Liver (tissue), 9 donors: ENCODE measurements around the gene SIGLEC9. TPM values are rescaled to one million over a fixed set of nuclear protein-coding genes. Genes with fewer than 3 reads are reported as not detected.

Experiments
- DNase-seq: peaks from one replicate; pipeline ENCODE4 v3.0.0-alpha.2; 2017; ENCODE audit warnings: low spot score
- H3K27ac ChIP-seq, 2 donors: one replicate each; pipeline ENCODE4 v1.7.0; 2013; ENCODE audit warnings: inconsistent platforms in 2 of 2, low read length in 2 of 2, control low read depth in 1 of 2, low read depth in 1 of 2, mild to moderate bottlenecking in 1 of 2
- H3K27me3 ChIP-seq, 4 donors: one replicate each; pipeline versions ENCODE4 v1.6.1 to v1.7.0; 2013; ENCODE audit warnings: low read length in 3 of 4, inconsistent platforms in 1 of 4, mild to moderate bottlenecking in 1 of 4, moderate library complexity in 1 of 4; ENCODE audit not compliant: control insufficient read depth in 4 of 4, insufficient read depth in 4 of 4
- H3K36me3 ChIP-seq, 4 donors: one replicate each; pipeline versions ENCODE4 v1.6.1 to v1.7.0; 2013; ENCODE audit warnings: low read length in 3 of 4, mild to moderate bottlenecking in 3 of 4, low read depth in 1 of 4, moderate library complexity in 1 of 4; ENCODE audit not compliant: control insufficient read depth in 4 of 4, insufficient read depth in 3 of 4
- H3K4me1 ChIP-seq, 4 donors: one replicate each; pipeline versions ENCODE4 v1.6.1 to v1.7.0; 2013; ENCODE audit warnings: low read length in 3 of 4, mild to moderate bottlenecking in 3 of 4, moderate library complexity in 1 of 4; ENCODE audit not compliant: control insufficient read depth in 4 of 4, insufficient read depth in 4 of 4
- H3K4me3 ChIP-seq, 3 donors: one replicate each; pipeline versions ENCODE4 v1.6.1 to v1.7.0; 2013; ENCODE audit warnings: low read length in 3 of 3, control low read depth in 1 of 3, low read depth in 1 of 3, mild to moderate bottlenecking in 1 of 3
- H3K9ac ChIP-seq, 2 donors: one replicate each; pipeline ENCODE4 v1.7.0; 2013; ENCODE audit warnings: low read length in 2 of 2, mild to moderate bottlenecking in 2 of 2, moderate library complexity in 2 of 2, control low read depth in 1 of 2, low read depth in 1 of 2
- H3K9me3 ChIP-seq, 4 donors: one replicate each; pipeline versions ENCODE4 v1.6.1 to v1.7.0; 2013; ENCODE audit warnings: low read length in 3 of 4; ENCODE audit not compliant: control insufficient read depth in 4 of 4
- CTCF ChIP-seq: fragments of 150-350 bp; IDR thresholded peaks from 2 replicates; pipeline ENCODE4 v1.5.1; 2017; ENCODE audit warnings: improper control_type of control experiment, low read depth, low read length; ENCODE audit not compliant: missing input control
- EGR1 ChIP-seq, 2 donors: IDR thresholded peaks; 2 replicates each; pipeline ENCODE4 v1.6.1; 2016 to 2018; ENCODE audit warnings: antibody characterized with exemption in 2 of 2, low read depth in 2 of 2
- FOXA1 ChIP-seq: IDR thresholded peaks from 2 replicates; pipeline ENCODE4 v1.6.1; 2016; ENCODE audit warnings: antibody characterized with exemption
- FOXA2 ChIP-seq: IDR thresholded peaks from 2 replicates; pipeline ENCODE4 v1.6.1; 2016; ENCODE audit warnings: antibody characterized with exemption
- GABPA ChIP-seq, 2 donors: IDR thresholded peaks in 1 of 2; conservative IDR thresholded peaks in 1 of 2; 2 replicates each; pipeline ENCODE4 v1.6.1; 2016; ENCODE audit warnings: antibody characterized with exemption in 2 of 2, mild to moderate bottlenecking in 1 of 2, moderate library complexity in 1 of 2
- HNF4A ChIP-seq, 2 donors: conservative IDR thresholded peaks; 2 replicates each; pipeline ENCODE4 v1.6.1; 2016; ENCODE audit warnings: antibody characterized with exemption in 2 of 2, mild to moderate bottlenecking in 2 of 2
- HNF4G ChIP-seq: IDR thresholded peaks from 2 replicates; pipeline ENCODE4 v1.6.1; 2016; ENCODE audit warnings: antibody characterized with exemption
- JUND ChIP-seq, 2 donors: IDR thresholded peaks; 2 replicates each; pipeline ENCODE4 v1.6.1; 2016; ENCODE audit warnings: antibody characterized with exemption in 2 of 2
- NR2F2 ChIP-seq: IDR thresholded peaks from 2 replicates; pipeline ENCODE4 v1.6.1; 2016; ENCODE audit warnings: antibody characterized with exemption
- RAD21 ChIP-seq, 2 donors: IDR thresholded peaks; 2 replicates each; pipeline ENCODE4 v1.6.1; 2016; ENCODE audit warnings: antibody characterized with exemption in 2 of 2, mild to moderate bottlenecking in 2 of 2
- RXRA ChIP-seq, 2 donors: IDR thresholded peaks; 2 replicates each; pipeline ENCODE4 v1.6.1; 2017 to 2018; ENCODE audit warnings: antibody characterized with exemption in 2 of 2, mild to moderate bottlenecking in 1 of 2
- SP1 ChIP-seq: IDR thresholded peaks from 2 replicates; pipeline ENCODE4 v1.6.1; 2018; ENCODE audit warnings: antibody characterized with exemption, mild to moderate bottlenecking
- TAF1 ChIP-seq: conservative IDR thresholded peaks from 2 replicates; pipeline ENCODE4 v1.6.1; 2016; ENCODE audit warnings: antibody characterized with exemption, mild to moderate bottlenecking
- ZBTB33 ChIP-seq: IDR thresholded peaks from 2 replicates; pipeline ENCODE4 v1.6.1; 2016; ENCODE audit warnings: antibody characterized with exemption
- WGBS: extraction: QIAGEN DNeasy Blood & Tissue Kit; methylation state at CpG from one replicate; pipeline ENCODE4 v1.1.7; 2013; 5-methylcytosine and 5-hydroxymethylcytosine counted together
- polyA plus RNA-seq, 2 donors: library from polyadenylated mRNA; stranded (reverse) in 1 of 2; unstranded in 1 of 2; fragments of 200-250 nt in 1 of 2; fragments of >200 nt in 1 of 2; fragmentation: Nextera tagmentation in 1 of 2; extraction: Ambion mirVana in 1 of 2; gene quantifications; one replicate each; pipeline versions ENCODE4 v1.2.1 to v1.2.3, GENCODE V29; 2013 to 2015
- total RNA-seq, 2 donors: library from RNA; depleted of rRNA; stranded (reverse); fragments of >200 nt; gene quantifications; one replicate each; pipeline ENCODE4 v1.2.3, GENCODE V29; 2014
- TF ChIP-seq, protein P1 (sequence below): IDR thresholded peaks from 2 replicates; pipeline ENCODE4 v1.6.1; 2016; ENCODE audit warnings: antibody characterized with exemption, mild to moderate bottlenecking
- TF ChIP-seq, protein P2 (sequence below): IDR thresholded peaks from 2 replicates; pipeline ENCODE4 v1.6.1; 2016; ENCODE audit warnings: antibody characterized with exemption
- TF ChIP-seq, protein P3 (sequence below): IDR thresholded peaks from 2 replicates; pipeline ENCODE4 v1.6.1; 2016; ENCODE audit warnings: antibody characterized with exemption
- donor health status: healthy.
- donor health status: healthy.
- donor health status: healthy.
- donor health status: healthy.
- donor health status: healthy.

The SIGLEC9 gene
- total and polyA plus RNA-seq, 4 donors, result 3.0 to 5.4 (median 4.4) TPM

DNA sequence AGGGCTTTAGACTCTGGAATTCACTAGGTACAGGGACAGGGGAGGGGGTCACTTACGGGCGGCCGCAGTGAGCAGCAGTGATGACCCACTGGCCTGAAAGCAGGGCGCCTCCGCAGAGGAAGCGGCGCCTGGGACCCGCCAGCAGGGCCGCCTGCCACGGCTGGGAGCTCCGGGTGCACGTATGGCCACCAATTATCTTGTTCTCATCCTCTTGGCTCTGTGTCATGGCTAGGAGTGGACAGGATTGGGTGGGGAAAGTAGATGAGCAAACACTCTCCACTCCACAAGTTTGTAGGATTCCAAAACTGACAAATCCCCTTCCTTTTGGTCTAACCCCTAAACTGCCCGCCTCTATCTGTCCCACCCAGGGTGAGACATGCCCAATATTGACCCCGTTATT lies 43.2 kb upstream of the SIGLEC9 start:
- Histone ChIP-seq H3K4me1 (no peaks in the 10 kb centered on the region), H3K27ac (no peak overlapping the region), H3K9ac (no peak overlapping the region), H3K4me3 (no peak overlapping the region), H3K36me3 (no peaks in the 10 kb centered on the region), H3K27me3 (peaks cover 0 to 5% (median 0%) of the 10 kb centered on the region in 4 donors), H3K9me3 (no peaks in the 10 kb centered on the region)
- WGBS, result 88% methylated on average over 14 of the region's 14 CpGs
- no peak for TF ChIP-seq RAD21 (IDR thresholded peaks at IDR 0.05)
- TF ChIP-seq SP1, result no peak
- no peak for TF ChIP-seq JUND (IDR thresholded peaks at IDR 0.05)
- TF ChIP-seq CTCF, result no peak
- no peak for DNase-seq

DNA sequence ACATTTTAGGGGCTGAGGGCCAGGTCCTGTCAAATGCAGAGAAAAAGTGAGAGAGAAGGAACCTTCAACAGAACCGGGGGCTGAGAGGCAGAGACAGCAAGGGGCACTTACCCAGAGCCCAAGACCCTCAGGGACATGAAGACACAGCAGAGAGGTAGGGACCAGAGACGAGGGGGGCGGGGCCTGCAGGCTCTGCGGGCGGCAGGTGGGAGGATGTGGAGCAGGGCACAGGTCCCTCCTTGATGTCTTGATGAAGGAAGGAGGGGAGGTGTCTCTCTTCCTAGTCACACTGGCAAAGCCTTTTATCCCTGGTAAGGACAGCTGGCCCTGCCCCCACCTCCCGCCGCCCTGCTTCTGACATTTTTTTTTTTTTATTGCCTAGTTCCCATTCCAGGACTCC lies 42.1 kb upstream of the SIGLEC9 start, which contains the start of gene KLK14:
KLK14 (minus strand) TSS at position 277 of the 400 bp plus-strand sequence; CDS start at position 4, 273 bp downstream.
- no peaks in the 10 kb centered on the region for H3K4me1 ChIP-seq
- no peak within 1 kb of the TSS for H3K4me3 ChIP-seq
- peaks cover 0 to 5% (median 0%) of the 10 kb centered on the region in 4 donors for H3K27me3 ChIP-seq
- no peaks in the 10 kb centered on the region for H3K36me3 ChIP-seq
- no peak for TF ChIP-seq FOXA1
- no peak for TF ChIP-seq ZBTB33
- no peak for TF ChIP-seq TAF1
- no peak for TF ChIP-seq JUND (IDR thresholded peaks at IDR 0.05)
- no peak for TF ChIP-seq FOXA2
- no peak for TF ChIP-seq NR2F2
- no peak for TF ChIP-seq HNF4G
- TF ChIP-seq SP1, result no peak
- TF ChIP-seq HNF4A (conservative IDR thresholded peaks at IDR 0.05), result no peak
- TF ChIP-seq RXRA (IDR thresholded peaks at IDR 0.05), result no peak
- TF ChIP-seq, protein P1, sequence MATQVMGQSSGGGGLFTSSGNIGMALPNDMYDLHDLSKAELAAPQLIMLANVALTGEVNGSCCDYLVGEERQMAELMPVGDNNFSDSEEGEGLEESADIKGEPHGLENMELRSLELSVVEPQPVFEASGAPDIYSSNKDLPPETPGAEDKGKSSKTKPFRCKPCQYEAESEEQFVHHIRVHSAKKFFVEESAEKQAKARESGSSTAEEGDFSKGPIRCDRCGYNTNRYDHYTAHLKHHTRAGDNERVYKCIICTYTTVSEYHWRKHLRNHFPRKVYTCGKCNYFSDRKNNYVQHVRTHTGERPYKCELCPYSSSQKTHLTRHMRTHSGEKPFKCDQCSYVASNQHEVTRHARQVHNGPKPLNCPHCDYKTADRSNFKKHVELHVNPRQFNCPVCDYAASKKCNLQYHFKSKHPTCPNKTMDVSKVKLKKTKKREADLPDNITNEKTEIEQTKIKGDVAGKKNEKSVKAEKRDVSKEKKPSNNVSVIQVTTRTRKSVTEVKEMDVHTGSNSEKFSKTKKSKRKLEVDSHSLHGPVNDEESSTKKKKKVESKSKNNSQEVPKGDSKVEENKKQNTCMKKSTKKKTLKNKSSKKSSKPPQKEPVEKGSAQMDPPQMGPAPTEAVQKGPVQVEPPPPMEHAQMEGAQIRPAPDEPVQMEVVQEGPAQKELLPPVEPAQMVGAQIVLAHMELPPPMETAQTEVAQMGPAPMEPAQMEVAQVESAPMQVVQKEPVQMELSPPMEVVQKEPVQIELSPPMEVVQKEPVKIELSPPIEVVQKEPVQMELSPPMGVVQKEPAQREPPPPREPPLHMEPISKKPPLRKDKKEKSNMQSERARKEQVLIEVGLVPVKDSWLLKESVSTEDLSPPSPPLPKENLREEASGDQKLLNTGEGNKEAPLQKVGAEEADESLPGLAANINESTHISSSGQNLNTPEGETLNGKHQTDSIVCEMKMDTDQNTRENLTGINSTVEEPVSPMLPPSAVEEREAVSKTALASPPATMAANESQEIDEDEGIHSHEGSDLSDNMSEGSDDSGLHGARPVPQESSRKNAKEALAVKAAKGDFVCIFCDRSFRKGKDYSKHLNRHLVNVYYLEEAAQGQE, result no peak
- TF ChIP-seq GABPA (IDR thresholded peaks at IDR 0.05 in 1 of 2, conservative IDR thresholded peaks at IDR 0.05 in 1 of 2), result no peak
- no peak for TF ChIP-seq RAD21 (IDR thresholded peaks at IDR 0.05)
- no peak for TF ChIP-seq EGR1 (IDR thresholded peaks at IDR 0.05; ENCODE audit: low read depth in 2 of 2)
- TF ChIP-seq, protein P2, sequence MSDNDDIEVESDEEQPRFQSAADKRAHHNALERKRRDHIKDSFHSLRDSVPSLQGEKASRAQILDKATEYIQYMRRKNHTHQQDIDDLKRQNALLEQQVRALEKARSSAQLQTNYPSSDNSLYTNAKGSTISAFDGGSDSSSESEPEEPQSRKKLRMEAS, result no peak
- TF ChIP-seq, protein P3, sequence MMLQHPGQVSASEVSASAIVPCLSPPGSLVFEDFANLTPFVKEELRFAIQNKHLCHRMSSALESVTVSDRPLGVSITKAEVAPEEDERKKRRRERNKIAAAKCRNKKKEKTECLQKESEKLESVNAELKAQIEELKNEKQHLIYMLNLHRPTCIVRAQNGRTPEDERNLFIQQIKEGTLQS, result no peak
- no peak for TF ChIP-seq CTCF
- WGBS, result 37% methylated on average over 7 of the region's 7 CpGs
- DNase-seq, result no peak
- no peak within 1 kb of the TSS for H3K27ac ChIP-seq
- H3K9me3 ChIP-seq, result no peaks in the 10 kb centered on the region
- no peak within 1 kb of the TSS for H3K9ac ChIP-seq
